Activated gamma-delta T cell treated with anti-CD3 and anti-CD28 coated beads, Interleukin-2, amount 50 U/mL, for 16 hours (primary cell): ENCODE data around the gene GDA.
"Not testable (repeated sequence)": the region's sequence is repeated elsewhere in the genome, so short reads cannot be mapped to it uniquely, and the experiment has no call there.

Experiments
- DNase-seq: peaks from one replicate; pipeline ENCODE4 v3.0.0-alpha.2; 2020; ENCODE audit warnings: low read depth

Gene GDA

GRCh38 chr9:72278959-72279358, 129.7 kb downstream of the GDA start:
- DNase-seq: no peak

- peak; percentile 44 for DNase-seq
These were observed 131.8 kb downstream of the GDA start for GRCh38 chr9:72280913-72281500.

GRCh38 chr9:72289401-72289800, 140.2 kb downstream of the GDA start:
- DNase-seq: no peak

- no peak for DNase-seq
These were observed 141.1 kb downstream of the GDA start for GRCh38 chr9:72290311-72290710.

GRCh38 chr9:72291576-72291975, 142.3 kb downstream of the GDA start:
- not testable (repeated sequence) for DNase-seq

- DNase-seq: no peak
These were observed 143.0 kb downstream of the GDA start for GRCh38 chr9:72292256-72292682.

- DNase-seq: no peak
These were observed 143.8 kb downstream of the GDA start for GRCh38 chr9:72292874-72293607.

- DNase-seq: no peak
These were observed 145.7 kb downstream of the GDA start for GRCh38 chr9:72294936-72295335.

- DNase-seq: no peak
These were observed 148.3 kb downstream of the GDA start for GRCh38 chr9:72297516-72297915.

GRCh38 chr9:72299017-72299603, 149.9 kb downstream of the GDA start:
- no peak for DNase-seq

- DNase-seq: no peak
These were observed 151.6 kb downstream of the GDA start for GRCh38 chr9:72300873-72301272.
